IMR-90 (cell line): Measurements from ENCODE around the gene FAM131B. TPM values are rescaled to one million over a fixed set of nuclear protein-coding genes. Genes with fewer than 3 reads are reported as not detected.

Source experiments
- ATAC-seq: fragments of 200-7000 bp; cut with Tn5 transposase; 2 replicates; pipeline ENCODE4 v1.9.1; 2020; ENCODE audit warnings: low read depth, mild to moderate bottlenecking, moderate library complexity
- BruUV-seq: library from RNA; stranded (reverse); fragments of 400-500 nt; replicated peaks from 2 replicates; lab custom pipeline; 2021; lab: Mats Ljungman, UMichigan
- CTCF ChIA-PET: fragments of 300-600 bp; formaldehyde crosslinking; extraction: SDS; loops from one replicate; lab custom pipeline; 2021; ENCODE audit warnings: antibody characterized with exemption; lab: Yijun Ruan, JAX
- POLR2A ChIA-PET: fragments of 300-600 bp; sonication (Branson Sonifier 250); formaldehyde crosslinking; loops from one replicate; lab custom pipeline; 2022; ENCODE audit warnings: antibody characterized with exemption; ENCODE audit not compliant: unreplicated experiment; lab: Charles Lee
- DNase-seq: peaks from one replicate; pipeline ENCODE4 v3.0.0; 2013
- H2AFZ ChIP-seq: replicated peaks from 2 replicates; pipeline ENCODE3; 2013; ENCODE audit warnings: low read length, mild to moderate bottlenecking; ENCODE audit not compliant: poor library complexity
- H2AK5ac ChIP-seq: 2 replicates; pipeline ENCODE4 v1.6.1; 2013; ENCODE audit warnings: low read depth, low read length, inconsistent platforms
- H2AK9ac ChIP-seq: replicated peaks from 2 replicates; pipeline ENCODE3; 2013; ENCODE audit warnings: mild to moderate bottlenecking, low read depth, low read length, moderate library complexity; ENCODE audit not compliant: poor library complexity
- H2BK120ac ChIP-seq: 2 replicates; pipeline ENCODE4 v1.6.1; 2013; ENCODE audit warnings: low read depth, low read length, inconsistent platforms
- H2BK15ac ChIP-seq: 3 replicates; pipeline ENCODE4 v1.6.1; 2013; ENCODE audit warnings: low read depth, low read length, inconsistent platforms
- H2BK20ac ChIP-seq: 2 replicates; pipeline ENCODE4 v1.6.1; 2013; ENCODE audit warnings: low read depth, mild to moderate bottlenecking, inconsistent platforms, low read length, moderate library complexity
- H2BK5ac ChIP-seq: 2 replicates; pipeline ENCODE4 v1.6.1; 2013; ENCODE audit warnings: mild to moderate bottlenecking, low read depth, low read length, inconsistent platforms; ENCODE audit not compliant: poor library complexity, severe bottlenecking
- H3K14ac ChIP-seq: replicated peaks from 2 replicates; pipeline ENCODE4 v1.6.1; 2013; ENCODE audit warnings: low read depth, low read length, inconsistent platforms
- H3K18ac ChIP-seq: 2 replicates; pipeline ENCODE4 v1.6.1; 2013; ENCODE audit warnings: low read depth, low read length, control low read depth
- H3K23ac ChIP-seq: 2 replicates; pipeline ENCODE4 v1.6.1; 2013; ENCODE audit warnings: low read depth, low read length, inconsistent platforms
- H3K27ac ChIP-seq: 2 replicates; pipeline ENCODE4 v1.5.1; 2013; ENCODE audit warnings: mild to moderate bottlenecking, control low read depth, low read length; ENCODE audit not compliant: insufficient read depth
- H3K27me3 ChIP-seq: 2 replicates; pipeline ENCODE4 v1.6.1; 2013; ENCODE audit warnings: low read length; ENCODE audit not compliant: control insufficient read depth, insufficient read depth
- H3K36me3 ChIP-seq: 2 replicates; pipeline ENCODE4 v1.6.1; 2013; ENCODE audit warnings: low read length, mixed read lengths; ENCODE audit not compliant: control insufficient read depth, insufficient read depth
- H3K4ac ChIP-seq: 2 replicates; pipeline ENCODE4 v1.6.1; 2013; ENCODE audit warnings: low read depth, low read length, inconsistent platforms
- H3K4me1 ChIP-seq: 2 replicates; pipeline ENCODE4 v1.6.1; 2013; ENCODE audit warnings: low read length, mixed read lengths; ENCODE audit not compliant: control insufficient read depth, insufficient read depth
- H3K4me2 ChIP-seq: 2 replicates; pipeline ENCODE4 v1.6.1; 2013; ENCODE audit warnings: low read depth, mild to moderate bottlenecking, control low read depth, low read length, moderate library complexity
- H3K4me3 ChIP-seq: 2 replicates; pipeline ENCODE4 v1.5.1; 2013; ENCODE audit warnings: low read depth, mild to moderate bottlenecking, control low read depth, low read length, moderate library complexity; ENCODE audit not compliant: insufficient read depth
- H3K56ac ChIP-seq: 2 replicates; pipeline ENCODE4 v1.6.1; 2013; ENCODE audit warnings: low read length, inconsistent platforms; ENCODE audit not compliant: insufficient read depth; ENCODE audit errors: extremely low read depth
- H3K79me1 ChIP-seq, 2 experiments: 2 replicates each; pipeline ENCODE4 v1.6.1; 2013; ENCODE audit warnings: low read length in 2 of 2, inconsistent platforms in 1 of 2, low read depth in 1 of 2
- H3K9ac ChIP-seq: 2 replicates; pipeline ENCODE4 v1.6.1; 2013; ENCODE audit warnings: low read depth, low read length, control low read depth
- H3K9me1 ChIP-seq: 2 replicates; pipeline ENCODE4 v1.6.1; 2013; ENCODE audit warnings: low read length, inconsistent platforms; ENCODE audit not compliant: insufficient read depth
- H3K9me3 ChIP-seq: 2 replicates; pipeline ENCODE4 v1.6.1; 2013; ENCODE audit warnings: low read length; ENCODE audit not compliant: control insufficient read depth, insufficient read depth
- H4K20me1 ChIP-seq: 2 replicates; pipeline ENCODE4 v1.6.1; 2013; ENCODE audit warnings: low read length, inconsistent platforms; ENCODE audit not compliant: insufficient read depth
- H4K5ac ChIP-seq: 2 replicates; pipeline ENCODE4 v1.6.1; 2013; ENCODE audit warnings: mild to moderate bottlenecking, low read depth, low read length, control low read depth
- H4K8ac ChIP-seq, 2 experiments: 2 replicates each; pipeline ENCODE4 v1.6.1; 2013; ENCODE audit warnings: low read depth in 2 of 2, low read length in 2 of 2, control low read depth in 1 of 2, inconsistent platforms in 1 of 2
- H4K91ac ChIP-seq: 2 replicates; pipeline ENCODE4 v1.6.1; 2013; ENCODE audit warnings: low read depth, low read length, inconsistent platforms; ENCODE audit not compliant: insufficient read depth
- BHLHE40 ChIP-seq: fragments of 150-350 bp; IDR thresholded peaks from 2 replicates; pipeline ENCODE4 v1.6.1; 2016; ENCODE audit warnings: mild to moderate bottlenecking, low read depth, low read length
- CEBPB ChIP-seq: IDR thresholded peaks from 2 replicates; pipeline ENCODE4 v1.6.1; 2012; ENCODE audit warnings: low read depth, low read length, improper control_type of control experiment
- CHD1 ChIP-seq: IDR thresholded peaks from 2 replicates; pipeline ENCODE4 v1.6.1; 2012; ENCODE audit warnings: low read depth, low read length, improper control_type of control experiment
- MAFK ChIP-seq: IDR thresholded peaks from 2 replicates; pipeline ENCODE4 v1.6.1; 2012; ENCODE audit warnings: low read depth, low read length, improper control_type of control experiment
- MAZ ChIP-seq: IDR thresholded peaks from 2 replicates; pipeline ENCODE4 v1.6.1; 2012; ENCODE audit warnings: low read depth, mild to moderate bottlenecking, low read length, improper control_type of control experiment, moderate library complexity, borderline replicate concordance
- NFE2L2 ChIP-seq: fragments of 150-350 bp; IDR thresholded peaks from 2 replicates; pipeline ENCODE4 v1.6.1; 2016; ENCODE audit warnings: low read depth, mild to moderate bottlenecking, low read length
- RAD21 ChIP-seq: IDR thresholded peaks from 2 replicates; pipeline ENCODE4 v1.6.1; 2012; ENCODE audit warnings: low read length, improper control_type of control experiment
- RCOR1 ChIP-seq: IDR thresholded peaks from 2 replicates; pipeline ENCODE4 v1.6.1; 2012; ENCODE audit warnings: mild to moderate bottlenecking, low read length, improper control_type of control experiment; ENCODE audit not compliant: insufficient replicate concordance
- SMC3 ChIP-seq: fragments of 150-350 bp; IDR thresholded peaks from 2 replicates; pipeline ENCODE4 v1.6.1; 2016; ENCODE audit warnings: low read depth, mild to moderate bottlenecking, antibody characterized with exemption, low read length, moderate library complexity
- WGBS, 2 experiments: methylation state at CpG; one replicate each; pipeline versions ENCODE4 v1.1.5 to v1.1.7; 2013; ENCODE audit warnings: missing lambda C conversion rate in 2 of 2; ENCODE audit not compliant: insufficient read length in 1 of 2; ENCODE audit errors: extremely low coverage in 2 of 2; 5-methylcytosine and 5-hydroxymethylcytosine counted together
- dilution Hi-C: fragments of 300-500 bp; cut with HindIII; formaldehyde crosslinking; loops from one replicate; pipeline ENCODE4 v1.14.3; 2018; ENCODE audit warnings: low sequenced_read_pairs; ENCODE audit not compliant: unreplicated experiment
- in situ Hi-C: fragments of 300-500 bp; cut with MboI; formaldehyde crosslinking; loops from 3 replicates; pipeline ENCODE4 v1.14.3; 2019; ENCODE audit warnings: low sequenced_read_pairs, inconsistent platforms, mixed read lengths
- intact Hi-C: fragments of 100-400 bp; cut with micrococcal nuclease; formaldehyde crosslinking; loops from 2 replicates; pipeline ENCODE4 v1.10.0; 2022
- polyA plus RNA-seq, 3 experiments: library from polyadenylated mRNA; depleted of rRNA; stranded (reverse); fragments of >200 nt; gene quantifications; 2 replicates each; pipeline ENCODE4 v1.2.3, GENCODE V29; 2012; ENCODE audit warnings: low replicate concordance in 1 of 3
- total RNA-seq: library from RNA; depleted of rRNA; stranded (reverse); fragments of >200 nt; gene quantifications from 2 replicates; pipeline ENCODE4 v1.2.3, GENCODE V29; 2012

The FAM131B gene
- total and polyA plus RNA-seq, 2 of the 4 experiments (the other 2 are of a cell fraction), result 3.4 to 4.3 TPM

GRCh38 chr7:143320620-143321019 lies 41.9 kb downstream of the FAM131B start:
- 100% methylated on average over 1 of the region's 9 CpGs; no CpG with 5 or more reads in 1 of the 2 experiments for WGBS, 2 experiments
- DNase-seq, result no peak
- CTCF ChIA-PET, result no interaction called here

More at GRCh38 chr7:143320620-143321019, 41.9 kb downstream of the FAM131B start:
- H2BK15ac ChIP-seq, result no peak overlapping the region
- H3K56ac ChIP-seq, result no peak overlapping the region
- no peak overlapping the region for H3K4ac ChIP-seq
- H3K36me3 ChIP-seq, result no peaks in the 10 kb centered on the region
- H2BK5ac ChIP-seq, result no peak overlapping the region
- H3K9me1 ChIP-seq, result no peaks in the 10 kb centered on the region
- H3K4me2 ChIP-seq, result no peak overlapping the region
- H3K79me1 ChIP-seq, result no peaks in the 10 kb centered on the region
- no peak for TF ChIP-seq MAFK
- no peak for TF ChIP-seq RAD21
- TF ChIP-seq MAZ, result no peak
- no peak for TF ChIP-seq CEBPB
- TF ChIP-seq BHLHE40, result no peak
- TF ChIP-seq RCOR1, result no peak
- no peak for TF ChIP-seq SMC3
- no peak for TF ChIP-seq NFE2L2
- no peak for TF ChIP-seq CHD1
- no peak overlapping the region for H3K9ac ChIP-seq
- H2AFZ ChIP-seq, result no peak overlapping the region
- no peak overlapping the region for H3K23ac ChIP-seq
- no peak overlapping the region for H4K91ac ChIP-seq
- no peak overlapping the region for H4K5ac ChIP-seq
- no peaks in the 10 kb centered on the region for H3K9me3 ChIP-seq
- H4K8ac ChIP-seq, result no peak overlapping the region
- H3K18ac ChIP-seq, result no peak overlapping the region
- H2BK20ac ChIP-seq, result no peak overlapping the region
- H2BK120ac ChIP-seq, result no peak overlapping the region
- ATAC-seq, result no peak
- dilution Hi-C loops (no loop called here), intact Hi-C loops (no loop called here), in situ Hi-C loops (no loop called here)
- no peak overlapping the region for H3K14ac ChIP-seq
- POLR2A ChIA-PET, result no interaction called here
- H2AK9ac ChIP-seq, result no peak overlapping the region
- BruUV-seq, result no TSS peak
- H3K4me3 ChIP-seq, result no peak overlapping the region
- H3K27me3 ChIP-seq, result peaks cover 5% of the 10 kb centered on the region
- H3K4me1 ChIP-seq, result peaks cover 10% of the 10 kb centered on the region; the same call in 1 of the 2 replicates
- no peak overlapping the region for H3K27ac ChIP-seq
- no peaks in the 10 kb centered on the region for H4K20me1 ChIP-seq
- no peak overlapping the region for H2AK5ac ChIP-seq
